HG03159 (cell line): ENCODE measurements around the gene JAM3.

ENCODE experiments used
- ATAC-seq: cut with Tn5 transposase; IDR thresholded peaks from one replicate; pipeline ENCODE4 v1.9.1; 2021; ENCODE audit warnings: mild to moderate bottlenecking, moderate library complexity; ENCODE audit not compliant: unreplicated experiment

JAM3 gene

GRCh38 chr11:134142536-134142935 lies 73.7 kb downstream of the JAM3 start:
- no peak for ATAC-seq

- no peak for ATAC-seq
Observed at GRCh38 chr11:134143801-134144200, 74.9 kb downstream of the JAM3 start.

DNA sequence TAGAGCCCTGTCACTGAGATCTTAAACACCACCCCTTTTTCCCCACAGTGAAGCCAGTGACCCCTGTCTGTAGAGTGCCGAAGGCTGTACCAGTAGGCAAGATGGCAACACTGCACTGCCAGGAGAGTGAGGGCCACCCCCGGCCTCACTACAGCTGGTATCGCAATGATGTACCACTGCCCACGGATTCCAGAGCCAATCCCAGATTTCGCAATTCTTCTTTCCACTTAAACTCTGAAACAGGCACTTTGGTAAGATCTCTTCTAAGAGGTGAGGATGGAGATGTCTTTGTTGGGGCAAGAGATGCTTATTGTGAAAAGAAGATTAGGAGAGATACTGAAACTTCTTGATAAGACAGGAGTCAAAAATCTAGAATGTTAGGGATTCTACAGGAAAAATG lies 75.9 kb downstream of the JAM3 start:
- no peak for ATAC-seq

GRCh38 chr11:134145715-134146114 lies 76.8 kb downstream of the JAM3 start:
- no peak for ATAC-seq

GRCh38 chr11:134146598-134146997 lies 77.7 kb downstream of the JAM3 start:
- no peak for ATAC-seq

DNA sequence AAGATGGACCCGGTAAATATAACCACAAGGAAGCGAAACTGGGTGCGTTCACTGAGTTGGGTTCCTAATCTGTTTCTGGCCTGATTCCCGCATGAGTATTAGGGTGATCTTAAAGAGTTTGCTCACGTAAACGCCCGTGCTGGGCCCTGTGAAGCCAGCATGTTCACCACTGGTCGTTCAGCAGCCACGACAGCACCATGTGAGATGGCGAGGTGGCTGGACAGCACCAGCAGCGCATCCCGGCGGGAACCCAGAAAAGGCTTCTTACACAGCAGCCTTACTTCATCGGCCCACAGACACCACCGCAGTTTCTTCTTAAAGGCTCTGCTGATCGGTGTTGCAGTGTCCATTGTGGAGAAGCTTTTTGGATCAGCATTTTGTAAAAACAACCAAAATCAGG lies 80.5 kb downstream of the JAM3 start:
- ATAC-seq = no peak

- ATAC-seq = no peak
Observed at GRCh38 chr11:134150195-134150903, 81.5 kb downstream of the JAM3 start.

DNA sequence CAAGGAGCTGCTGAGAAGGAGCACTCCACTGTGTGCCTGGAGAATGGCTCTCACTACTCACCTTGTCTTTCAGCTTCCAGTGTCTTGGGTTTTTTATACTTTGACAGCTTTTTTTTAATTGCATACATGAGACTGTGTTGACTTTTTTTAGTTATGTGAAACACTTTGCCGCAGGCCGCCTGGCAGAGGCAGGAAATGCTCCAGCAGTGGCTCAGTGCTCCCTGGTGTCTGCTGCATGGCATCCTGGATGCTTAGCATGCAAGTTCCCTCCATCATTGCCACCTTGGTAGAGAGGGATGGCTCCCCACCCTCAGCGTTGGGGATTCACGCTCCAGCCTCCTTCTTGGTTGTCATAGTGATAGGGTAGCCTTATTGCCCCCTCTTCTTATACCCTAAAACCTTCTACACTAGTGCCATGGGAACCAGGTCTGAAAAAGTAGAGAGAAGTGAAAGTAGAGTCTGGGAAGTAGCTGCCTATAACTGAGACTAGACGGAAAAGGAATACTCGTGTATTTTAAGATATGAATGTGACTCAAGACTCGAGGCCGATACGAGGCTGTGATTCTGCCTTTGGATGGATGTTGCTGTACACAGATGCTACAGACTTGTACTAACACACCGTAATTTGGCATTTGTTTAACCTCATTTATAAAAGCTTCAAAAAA lies 82.3 kb downstream of the JAM3 start:
- ATAC-seq = no peak

GRCh38 chr11:134152696-134153095 lies 83.8 kb downstream of the JAM3 start:
- ATAC-seq = no peak

DNA sequence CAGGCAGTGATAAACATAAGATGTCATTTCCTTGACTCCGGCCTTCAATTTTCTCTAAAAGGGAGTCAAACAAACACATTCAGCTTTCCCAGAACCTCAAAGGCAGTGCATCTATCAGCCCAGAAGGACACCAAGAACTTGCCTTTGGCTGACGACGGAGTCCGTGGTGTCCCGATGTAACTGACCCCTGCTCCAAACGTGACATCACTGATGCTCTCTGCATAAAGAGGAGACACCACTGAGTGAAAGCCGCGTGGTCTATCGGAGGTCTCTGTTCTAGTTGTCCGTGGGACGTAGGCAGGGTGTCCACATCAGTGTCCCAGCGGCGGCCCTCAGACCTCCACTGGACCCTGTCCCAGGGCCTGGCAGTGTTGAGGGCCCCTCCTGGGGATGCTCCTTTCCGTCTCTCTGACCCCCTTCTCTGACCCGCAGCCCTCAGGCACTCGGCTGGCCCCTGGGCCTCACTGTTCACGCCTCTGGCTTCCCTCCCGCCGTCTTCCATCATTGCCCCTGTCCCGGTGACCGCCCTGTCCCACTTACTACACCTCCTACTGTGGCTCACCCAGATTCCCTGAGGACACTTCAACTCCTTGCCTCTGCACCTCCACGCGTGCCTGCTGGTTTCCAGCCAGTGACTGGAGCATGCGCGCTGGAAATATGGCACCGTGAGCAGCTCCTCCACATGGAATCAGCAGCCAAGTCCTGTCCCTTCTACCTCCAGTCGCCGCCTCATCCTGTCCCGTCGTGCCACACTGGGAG lies 84.5 kb downstream of the JAM3 start:
- ATAC-seq = no peak

DNA sequence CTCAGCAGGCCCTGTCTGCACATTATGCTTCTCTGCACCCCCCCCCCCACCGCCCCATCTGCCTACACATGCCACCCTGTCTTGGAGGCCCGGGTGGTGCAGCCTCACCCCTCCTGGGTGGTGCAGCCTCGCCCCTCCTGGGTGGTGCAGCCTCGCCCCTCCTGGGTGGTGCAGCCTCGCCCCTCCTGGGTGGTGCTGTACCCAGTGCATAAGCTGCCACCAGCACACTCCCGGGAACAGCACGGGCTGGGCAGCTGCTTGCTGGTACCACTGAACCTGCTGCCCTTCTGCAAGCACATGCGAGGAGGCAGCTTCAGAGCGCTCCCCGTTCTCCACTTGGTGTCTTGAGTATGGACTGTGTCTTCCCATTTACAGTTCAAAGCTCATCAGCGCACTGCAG lies 85.6 kb downstream of the JAM3 start:
- ATAC-seq = no peak

DNA sequence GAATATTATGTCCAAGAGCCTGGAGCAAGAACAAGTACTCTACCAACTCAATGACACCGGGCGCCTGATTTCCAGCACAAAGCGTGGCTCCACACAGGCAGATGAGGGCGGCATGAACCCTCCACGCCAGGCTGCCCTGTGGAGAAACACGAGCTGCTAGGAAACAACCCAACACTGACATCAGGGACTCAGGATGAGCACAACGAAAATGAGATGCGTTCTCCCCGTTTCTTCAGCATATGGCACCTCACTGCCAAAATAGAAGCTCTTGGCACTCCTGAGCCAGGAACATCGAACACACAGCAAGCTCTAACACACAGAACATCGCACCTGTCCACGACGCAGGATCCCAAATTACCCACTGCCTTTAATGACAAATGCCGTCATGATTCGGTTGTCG lies 86.6 kb downstream of the JAM3 start:
- ATAC-seq = no peak

DNA sequence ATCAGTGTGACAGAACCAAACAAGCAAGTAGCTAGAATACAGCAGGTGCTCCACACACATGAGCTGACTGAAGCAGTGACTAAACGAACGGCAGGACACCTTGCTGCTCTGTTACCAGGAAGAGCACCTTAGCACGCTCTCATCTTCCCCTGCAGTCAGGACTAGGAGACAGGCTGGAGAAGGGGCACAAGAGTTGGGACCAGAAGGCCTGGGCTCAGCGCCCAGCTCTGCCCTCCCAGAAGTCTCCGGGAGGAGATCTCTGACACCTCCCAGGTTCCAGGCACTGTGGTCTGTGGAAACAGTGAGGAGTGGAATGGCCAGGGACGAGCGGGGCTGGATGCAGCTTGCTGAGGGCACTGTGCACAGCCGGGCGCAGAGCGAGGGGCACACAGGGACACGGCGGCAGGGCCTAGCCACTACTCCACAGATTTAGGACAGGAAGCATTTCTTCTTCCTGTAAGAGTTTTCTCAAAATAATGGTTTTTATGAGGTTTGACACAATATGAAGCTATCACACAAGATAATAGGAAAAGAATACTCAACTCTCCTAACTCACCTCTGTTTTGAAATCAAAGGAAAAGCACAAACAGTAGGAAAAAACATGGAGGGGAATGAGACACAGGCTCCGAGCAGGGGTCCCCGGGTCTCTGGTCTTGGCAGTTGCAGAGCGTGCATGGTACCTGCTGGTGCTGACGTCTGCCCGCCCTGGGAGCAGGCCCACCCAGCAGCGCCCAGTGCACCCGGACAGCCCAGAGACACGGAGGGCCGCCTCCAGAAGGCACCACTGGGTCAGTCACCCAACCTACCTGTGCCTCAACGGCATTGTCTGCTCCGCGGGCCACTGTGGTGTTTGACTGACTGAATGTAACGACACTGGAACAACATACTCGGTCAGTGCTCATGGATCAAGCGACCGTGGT lies 87.3 kb downstream of the JAM3 start:
- no peak for ATAC-seq

DNA sequence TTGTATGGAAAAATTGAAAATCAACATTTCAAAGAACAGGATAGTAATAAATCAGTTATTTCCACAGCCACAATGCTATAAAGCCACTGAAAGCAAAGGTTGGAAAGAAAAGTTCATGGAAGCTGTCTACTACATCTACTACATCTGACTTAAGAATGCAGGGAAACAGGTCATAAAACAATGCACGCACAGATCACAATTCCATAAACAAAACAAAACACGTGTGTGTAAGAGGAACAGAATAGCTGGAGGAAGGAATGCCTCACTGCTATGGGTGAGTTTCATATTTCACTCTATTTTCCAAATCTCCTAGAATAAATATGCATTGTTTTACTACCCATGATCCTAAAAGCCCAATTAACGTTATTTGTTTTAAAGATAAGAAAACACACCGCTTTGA lies 88.6 kb downstream of the JAM3 start:
- no peak for ATAC-seq

GRCh38 chr11:134158023-134158422 lies 89.2 kb downstream of the JAM3 start:
- no peak for ATAC-seq

GRCh38 chr11:134159652-134160051 lies 90.8 kb downstream of the JAM3 start:
- ATAC-seq = no peak

DNA sequence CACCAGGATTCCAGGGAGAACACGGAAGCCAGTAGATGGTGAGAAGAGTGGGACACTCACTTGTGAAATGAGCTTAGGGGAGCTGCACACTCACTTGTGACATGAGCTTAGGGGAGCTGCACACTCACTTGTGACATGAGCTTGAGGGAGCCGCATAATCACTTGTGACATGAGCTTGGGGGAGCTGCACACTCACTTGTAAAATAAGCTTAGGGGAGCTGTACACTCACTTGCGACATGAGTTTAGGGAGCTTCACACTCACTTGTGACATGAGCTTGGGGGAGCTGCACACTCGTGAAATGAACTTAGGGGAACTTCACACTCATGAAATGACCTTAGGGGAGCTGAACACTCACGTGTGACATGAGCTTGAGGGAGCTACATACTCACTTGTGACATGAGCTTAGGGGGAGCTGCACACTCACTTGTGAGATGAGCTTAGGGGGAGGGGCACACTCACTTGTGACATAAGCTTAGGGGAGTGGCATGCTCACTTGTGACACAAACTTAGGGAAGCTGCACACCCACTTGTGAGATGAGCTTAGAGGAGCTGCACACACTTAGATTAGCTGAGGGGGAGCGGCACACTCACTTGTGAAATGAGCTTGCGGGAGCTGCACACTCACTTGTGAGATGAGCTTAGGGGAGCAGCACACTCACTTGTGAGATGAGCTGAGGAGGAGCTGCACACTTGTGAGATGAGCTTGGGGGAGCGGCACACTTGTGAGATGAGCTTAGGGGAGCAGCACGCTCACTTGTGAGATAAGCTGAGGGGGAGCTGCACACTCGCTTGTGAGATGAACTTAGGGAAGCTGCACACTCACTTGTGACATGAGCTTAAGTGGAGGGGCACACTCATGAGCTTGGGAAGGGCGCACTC lies 95.9 kb downstream of the JAM3 start:
- ATAC-seq = no peak

GRCh38 chr11:134170177-134170918 lies 101.5 kb downstream of the JAM3 start:
- no peak for ATAC-seq

- ATAC-seq = no peak
Observed at GRCh38 chr11:134170919-134171281, 102.0 kb downstream of the JAM3 start.
